DMS153 (cell line): ENCODE measurements around the gene ZNF296.

Experiments used
- DNase-seq: peaks from one replicate; lab custom pipeline; 2025; lab: John Stamatoyannopoulos, UW

ZNF296 gene

GRCh38 chr19:45058622-45059159 lies 17.6 kb downstream of the ZNF296 start:
- no peak for DNase-seq

GRCh38 chr19:45057444-45057843 lies 18.8 kb downstream of the ZNF296 start:
- no peak for DNase-seq

GRCh38 chr19:45056831-45057230 lies 19.4 kb downstream of the ZNF296 start:
- no peak for DNase-seq

GRCh38 chr19:45051929-45052579 lies 24.2 kb downstream of the ZNF296 start:
- no peak for DNase-seq

GRCh38 chr19:45050036-45050435 lies 26.2 kb downstream of the ZNF296 start:
- DNase-seq = no peak

- no peak for DNase-seq
Observed at GRCh38 chr19:45049073-45049736, 27.1 kb downstream of the ZNF296 start.

GRCh38 chr19:45047188-45047797 lies 29.0 kb downstream of the ZNF296 start:
- DNase-seq = no peak

- DNase-seq = no peak
Observed at GRCh38 chr19:45046355-45046754, 29.9 kb downstream of the ZNF296 start.

GRCh38 chr19:45045671-45046353 lies 30.5 kb downstream of the ZNF296 start:
- peak; percentile 59 for DNase-seq

- DNase-seq = no peak
Observed at GRCh38 chr19:45041125-45041524, 35.2 kb downstream of the ZNF296 start.

- DNase-seq = no peak
Observed at GRCh38 chr19:45040059-45040771, 36.1 kb downstream of the ZNF296 start.

GRCh38 chr19:45038931-45039893 lies 37.1 kb downstream of the ZNF296 start, which contains the start of gene CLASRP:
CLASRP (plus strand) TSS chr19:45039045; CDS start chr19:45040213, 1,168 bp downstream.
- DNase-seq = peak; percentile 80

GRCh38 chr19:45037393-45038169 lies 38.7 kb downstream of the ZNF296 start:
- no peak for DNase-seq

GRCh38 chr19:45035755-45036154 lies 40.5 kb downstream of the ZNF296 start:
- DNase-seq = no peak

GRCh38 chr19:45032421-45032820 lies 43.9 kb downstream of the ZNF296 start:
- no peak for DNase-seq

GRCh38 chr19:45030825-45031224 lies 45.5 kb downstream of the ZNF296 start:
- no peak for DNase-seq

- DNase-seq = no peak
Observed at GRCh38 chr19:45027371-45027770, 48.9 kb downstream of the ZNF296 start.

GRCh38 chr19:45025264-45025663 lies 51.0 kb downstream of the ZNF296 start:
- DNase-seq = no peak

GRCh38 chr19:45023048-45023447 lies 53.2 kb downstream of the ZNF296 start:
- no peak for DNase-seq

- no peak for DNase-seq
Observed at GRCh38 chr19:45021971-45022370, 54.3 kb downstream of the ZNF296 start.
